Measurements from ENCODE around the gene GNAZ.

GNAZ gene

DNA sequence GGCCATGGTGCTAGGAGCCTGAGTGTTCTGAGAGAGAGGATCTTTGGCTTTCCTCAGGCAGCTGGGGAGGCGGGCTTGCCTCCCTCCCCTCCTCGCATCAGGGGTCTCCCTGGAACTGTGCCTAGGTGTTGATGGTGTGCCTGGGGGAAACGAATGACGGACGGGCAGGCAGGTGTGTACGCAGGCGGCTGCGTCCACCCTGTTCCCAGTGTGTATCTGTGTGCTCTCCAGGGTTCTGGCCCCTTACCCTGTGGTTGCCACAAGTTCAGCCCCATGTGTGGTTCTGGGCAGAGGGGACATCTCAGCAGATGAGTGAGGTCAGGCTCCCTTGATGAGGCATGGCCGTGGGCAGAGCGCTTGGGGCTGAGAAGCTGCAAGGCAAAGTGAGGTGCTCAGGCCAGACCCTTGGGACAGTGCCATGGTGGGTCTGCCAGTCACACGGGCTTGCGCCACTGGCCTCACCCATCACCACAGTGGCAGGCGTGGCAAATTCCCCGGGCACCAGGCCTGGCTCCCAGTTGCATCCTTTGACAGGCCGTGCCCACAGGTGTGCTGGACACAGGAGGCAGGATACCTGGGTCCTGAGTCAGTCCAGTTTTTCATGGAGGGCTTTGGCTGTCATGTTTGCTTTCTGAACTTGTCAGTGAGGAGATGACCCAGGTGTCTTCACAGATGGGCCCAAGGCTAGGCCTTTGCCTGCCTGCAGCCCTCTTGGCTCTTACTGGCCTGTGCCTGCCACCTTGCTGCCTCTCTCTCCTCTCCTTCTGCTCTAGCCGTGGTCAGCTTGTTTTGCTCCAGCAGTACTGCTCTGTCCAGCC lies 27.3 kb downstream of the GNAZ start:
- H3K27ac ChIP-seq = no peak overlapping the region
- no peaks in the 10 kb centered on the region for H3K27me3 ChIP-seq
- H3K36me3 ChIP-seq = no peaks in the 10 kb centered on the region
- TF ChIP-seq, protein P1, sequence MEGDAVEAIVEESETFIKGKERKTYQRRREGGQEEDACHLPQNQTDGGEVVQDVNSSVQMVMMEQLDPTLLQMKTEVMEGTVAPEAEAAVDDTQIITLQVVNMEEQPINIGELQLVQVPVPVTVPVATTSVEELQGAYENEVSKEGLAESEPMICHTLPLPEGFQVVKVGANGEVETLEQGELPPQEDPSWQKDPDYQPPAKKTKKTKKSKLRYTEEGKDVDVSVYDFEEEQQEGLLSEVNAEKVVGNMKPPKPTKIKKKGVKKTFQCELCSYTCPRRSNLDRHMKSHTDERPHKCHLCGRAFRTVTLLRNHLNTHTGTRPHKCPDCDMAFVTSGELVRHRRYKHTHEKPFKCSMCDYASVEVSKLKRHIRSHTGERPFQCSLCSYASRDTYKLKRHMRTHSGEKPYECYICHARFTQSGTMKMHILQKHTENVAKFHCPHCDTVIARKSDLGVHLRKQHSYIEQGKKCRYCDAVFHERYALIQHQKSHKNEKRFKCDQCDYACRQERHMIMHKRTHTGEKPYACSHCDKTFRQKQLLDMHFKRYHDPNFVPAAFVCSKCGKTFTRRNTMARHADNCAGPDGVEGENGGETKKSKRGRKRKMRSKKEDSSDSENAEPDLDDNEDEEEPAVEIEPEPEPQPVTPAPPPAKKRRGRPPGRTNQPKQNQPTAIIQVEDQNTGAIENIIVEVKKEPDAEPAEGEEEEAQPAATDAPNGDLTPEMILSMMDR (IDR thresholded peaks at IDR 0.05) = no peak
- H3K4me3 ChIP-seq (ENCODE audit: low read depth in 1 of 2, low read length in 1 of 2) = no peak overlapping the region
- no peaks in the 10 kb centered on the region for H3K9me3 ChIP-seq
- no peaks in the 10 kb centered on the region for H3K4me1 ChIP-seq (ENCODE audit: control insufficient read depth in 1 of 2, insufficient read depth in 1 of 2, low read depth in 1 of 2, low read length in 1 of 2)

DNA sequence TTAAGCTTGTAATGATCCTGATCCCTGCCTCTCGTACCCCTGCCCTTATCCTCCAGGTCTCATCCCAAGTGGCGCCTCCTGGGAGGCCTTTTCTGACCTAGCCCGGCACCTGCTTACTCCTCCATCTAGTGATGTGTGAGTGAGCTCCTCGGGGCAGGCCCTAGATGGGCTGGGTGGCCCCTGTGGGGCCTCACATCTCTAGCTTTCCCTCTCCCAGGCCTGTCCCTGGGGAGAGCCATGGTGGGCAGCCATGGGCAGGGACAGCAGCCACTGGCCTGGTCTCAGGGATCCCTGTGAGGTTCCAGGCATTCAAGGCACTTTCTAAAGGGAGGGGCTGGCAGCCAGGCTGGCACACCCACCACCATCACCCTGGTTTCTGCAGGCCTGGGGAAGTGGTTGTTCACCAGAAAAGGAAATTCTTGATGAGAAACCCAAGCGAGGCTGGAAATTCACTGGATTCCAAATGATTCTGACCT lies 27.9 kb downstream of the GNAZ start:
- Histone ChIP-seq H3K4me3 (ENCODE audit: low read depth in 1 of 2, low read length in 1 of 2) (no peak overlapping the region), H3K36me3 (no peaks in the 10 kb centered on the region), H3K27ac (no peak overlapping the region), H3K4me1 (ENCODE audit: control insufficient read depth in 1 of 2, insufficient read depth in 1 of 2, low read depth in 1 of 2, low read length in 1 of 2) (no peaks in the 10 kb centered on the region), H3K27me3 (no peaks in the 10 kb centered on the region), H3K9me3 (no peaks in the 10 kb centered on the region)
- TF ChIP-seq, protein P1 (IDR thresholded peaks at IDR 0.05) = no peak

DNA sequence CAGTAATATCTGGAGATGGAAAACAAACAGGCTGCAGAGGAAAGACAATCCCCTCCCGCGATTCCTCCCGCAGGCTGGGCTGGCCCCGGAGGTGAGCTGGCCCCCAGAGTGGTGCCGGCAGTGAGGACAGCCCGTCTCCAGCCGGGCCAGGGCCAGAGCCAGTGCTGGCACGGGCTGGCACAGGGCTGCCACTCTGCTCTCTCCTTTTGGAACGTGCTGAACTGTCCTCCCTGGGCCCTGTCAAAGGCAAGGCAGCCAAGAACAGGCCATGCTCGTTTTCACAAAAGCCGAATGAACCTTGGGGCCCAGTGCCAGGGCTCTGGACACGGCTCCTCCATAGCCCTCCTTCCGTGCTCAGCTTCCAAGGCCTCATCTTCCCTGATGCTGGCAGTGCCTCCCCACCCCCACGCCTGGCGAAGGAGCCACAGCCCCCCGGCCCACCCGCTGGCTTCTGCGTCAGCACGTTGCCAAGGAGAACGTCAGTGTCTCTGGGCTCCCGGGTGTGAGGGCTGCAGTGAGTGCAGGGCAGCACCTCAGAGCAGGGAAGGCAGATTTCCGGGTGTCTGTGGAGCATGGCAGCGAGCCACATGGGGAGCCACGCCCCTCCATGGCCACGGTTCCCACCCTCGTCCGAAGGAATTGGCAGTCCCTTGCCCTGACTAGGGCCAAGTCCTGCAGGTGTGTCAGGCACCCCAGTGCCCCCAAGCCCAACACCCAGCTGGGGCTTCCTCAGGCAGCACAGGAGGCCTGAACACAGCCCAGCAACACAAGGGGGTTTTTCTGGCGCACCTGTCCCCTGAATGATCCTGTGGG lies 28.6 kb downstream of the GNAZ start:
- Histone ChIP-seq H3K27ac (no peak overlapping the region), H3K9me3 (no peaks in the 10 kb centered on the region), H3K4me1 (ENCODE audit: control insufficient read depth in 1 of 2, insufficient read depth in 1 of 2, low read depth in 1 of 2, low read length in 1 of 2) (no peaks in the 10 kb centered on the region), H3K36me3 (no peaks in the 10 kb centered on the region), H3K27me3 (no peaks in the 10 kb centered on the region), H3K4me3 (ENCODE audit: low read depth in 1 of 2, low read length in 1 of 2) (no peak overlapping the region)
- TF ChIP-seq, protein P1 (IDR thresholded peaks at IDR 0.05) = no peak

DNA sequence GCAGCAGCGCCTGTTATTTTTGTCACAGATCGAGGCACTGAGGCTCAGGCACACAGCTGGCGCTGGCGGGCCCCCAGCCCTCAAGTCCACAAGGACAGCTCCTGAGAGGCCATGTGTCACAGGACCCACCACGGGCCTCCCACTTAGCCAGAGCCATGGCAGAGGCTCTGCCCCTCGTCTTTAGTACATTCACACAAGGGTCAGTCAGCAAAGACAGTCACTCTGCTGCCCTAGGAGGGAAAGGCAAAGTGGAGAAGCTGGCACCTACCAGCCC lies 29.1 kb downstream of the GNAZ start:
- Histone ChIP-seq H3K27me3 (no peaks in the 10 kb centered on the region), H3K4me3 (ENCODE audit: low read depth in 1 of 2, low read length in 1 of 2) (no peak overlapping the region), H3K27ac (no peak overlapping the region), H3K9me3 (no peaks in the 10 kb centered on the region), H3K36me3 (no peaks in the 10 kb centered on the region), H3K4me1 (ENCODE audit: control insufficient read depth in 1 of 2, insufficient read depth in 1 of 2, low read depth in 1 of 2, low read length in 1 of 2) (no peaks in the 10 kb centered on the region)
- TF ChIP-seq, protein P1 (IDR thresholded peaks at IDR 0.05) = no peak

DNA sequence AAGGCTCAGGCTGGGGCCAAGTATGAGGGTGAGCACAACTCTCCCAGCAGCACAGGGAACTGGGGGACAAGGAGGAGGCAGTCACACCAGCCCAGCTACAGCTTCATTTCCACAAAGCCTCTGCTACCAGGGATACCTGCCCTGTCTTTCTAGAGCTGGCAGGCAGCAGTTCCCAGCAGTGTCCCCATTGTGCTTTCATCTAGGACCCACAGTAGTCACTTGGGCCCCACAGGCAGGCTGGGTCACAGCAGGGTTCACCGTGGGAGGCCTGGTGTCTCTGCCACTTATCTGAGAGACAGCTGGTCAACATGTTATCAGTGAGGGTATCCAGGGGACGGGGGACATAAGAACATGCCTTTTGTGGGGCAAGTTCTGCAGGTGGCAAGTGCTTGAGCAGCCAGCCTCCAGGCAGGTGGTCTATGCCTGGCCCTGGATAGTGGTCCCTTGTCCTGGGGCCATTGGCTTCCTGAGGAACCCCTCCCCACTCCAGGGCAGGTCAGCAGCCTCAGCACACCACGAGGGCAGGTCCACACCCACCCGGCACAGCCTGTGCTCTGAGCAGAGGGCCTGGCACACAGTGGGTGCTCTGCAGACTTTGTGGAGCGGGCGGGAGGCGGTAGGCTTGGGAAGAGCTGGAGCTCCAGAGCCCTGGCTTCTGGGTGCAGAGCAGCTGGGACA lies 29.9 kb downstream of the GNAZ start:
- no peak overlapping the region for H3K4me3 ChIP-seq (ENCODE audit: low read depth in 1 of 2, low read length in 1 of 2)
- TF ChIP-seq, protein P1 (IDR thresholded peaks at IDR 0.05) = no peak

More for the DNA sequence above, 29.9 kb downstream of the GNAZ start:
- no peak overlapping the region for H3K27ac ChIP-seq
- no peaks in the 10 kb centered on the region for H3K4me1 ChIP-seq (ENCODE audit: control insufficient read depth in 1 of 2, insufficient read depth in 1 of 2, low read depth in 1 of 2, low read length in 1 of 2)
- H3K27me3 ChIP-seq = no peaks in the 10 kb centered on the region
- H3K36me3 ChIP-seq = no peaks in the 10 kb centered on the region
- H3K9me3 ChIP-seq = no peaks in the 10 kb centered on the region
